ENCODE data around the gene GRB2.

GRB2 gene

GRCh38 chr17:75339971-75340370, 65.5 kb downstream of the GRB2 start:
- H3K27me3 Mint-ChIP-seq: no peaks in the 10 kb centered on the region
- H3K4me1 Mint-ChIP-seq (ENCODE audit: low read depth): peaks cover 92% of the 10 kb centered on the region
- no peaks in the 10 kb centered on the region for H3K9me3 Mint-ChIP-seq
- peak overlapping the region; percentile 15 for H3K4me3 Mint-ChIP-seq
- H3K36me3 Mint-ChIP-seq (ENCODE audit: low read depth): peaks cover 4% of the 10 kb centered on the region
- H3K27ac Mint-ChIP-seq: peak overlapping the region; percentile 9

DNA sequence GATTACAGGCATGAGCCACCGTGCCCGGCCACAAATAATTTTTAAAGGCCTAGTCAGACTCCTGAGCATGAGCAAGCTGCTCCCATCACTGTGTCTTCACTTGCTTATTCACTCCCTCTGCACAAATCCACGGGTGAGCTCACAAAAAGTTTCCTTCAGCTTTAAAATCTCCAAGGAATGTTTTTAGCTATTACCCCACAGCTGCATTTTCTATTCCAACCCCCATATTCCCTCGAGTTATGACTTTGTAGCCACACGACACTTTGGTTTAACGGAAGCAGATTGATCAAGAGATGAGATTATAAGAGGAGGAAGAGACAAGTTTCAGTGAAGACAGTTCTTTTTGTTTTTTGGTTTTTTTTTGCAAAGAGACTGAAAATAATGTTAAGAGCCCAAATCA, 67.1 kb downstream of the GRB2 start:
- no peaks in the 10 kb centered on the region for H3K9me3 Mint-ChIP-seq
- H3K27me3 Mint-ChIP-seq: no peaks in the 10 kb centered on the region
- H3K36me3 Mint-ChIP-seq (ENCODE audit: low read depth): peaks cover 4% of the 10 kb centered on the region
- H3K4me3 Mint-ChIP-seq: peak overlapping the region; percentile 52
- H3K27ac Mint-ChIP-seq: peak overlapping the region; percentile 84
- H3K4me1 Mint-ChIP-seq (ENCODE audit: low read depth): peaks cover 84% of the 10 kb centered on the region

DNA sequence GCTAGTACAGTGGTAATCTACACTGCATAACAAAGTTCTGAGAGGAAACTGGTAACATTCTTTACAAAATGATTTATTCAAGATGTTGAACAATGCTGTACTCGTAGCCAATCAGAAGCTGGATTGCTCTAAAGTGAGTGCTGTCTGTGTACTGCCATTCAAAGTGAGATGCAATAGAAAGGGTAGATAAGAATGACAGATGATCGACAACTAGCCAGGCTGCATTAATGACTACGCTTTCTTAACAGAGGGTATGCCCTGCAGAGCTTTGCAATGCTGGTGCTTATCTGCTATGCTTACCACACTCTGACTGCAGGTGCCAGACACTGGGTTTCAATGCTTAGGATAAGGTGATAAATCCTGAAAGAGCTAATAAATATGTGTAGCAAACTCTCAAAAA, 70.2 kb downstream of the GRB2 start:
- no peak overlapping the region for H3K27ac Mint-ChIP-seq
- H3K9me3 Mint-ChIP-seq: no peaks in the 10 kb centered on the region
- no peak overlapping the region for H3K4me3 Mint-ChIP-seq
- H3K36me3 Mint-ChIP-seq (ENCODE audit: low read depth): peaks cover 23% of the 10 kb centered on the region
- H3K4me1 Mint-ChIP-seq (ENCODE audit: low read depth): peaks cover 79% of the 10 kb centered on the region
- H3K27me3 Mint-ChIP-seq: no peaks in the 10 kb centered on the region

GRCh38 chr17:75334723-75335122, 70.8 kb downstream of the GRB2 start:
- no peak overlapping the region for H3K4me3 Mint-ChIP-seq
- no peaks in the 10 kb centered on the region for H3K27me3 Mint-ChIP-seq
- peaks cover 23% of the 10 kb centered on the region for H3K36me3 Mint-ChIP-seq (ENCODE audit: low read depth)
- no peaks in the 10 kb centered on the region for H3K9me3 Mint-ChIP-seq
- peaks cover 74% of the 10 kb centered on the region for H3K4me1 Mint-ChIP-seq (ENCODE audit: low read depth)
- peak overlapping the region; percentile 81 for H3K27ac Mint-ChIP-seq

GRCh38 chr17:75331671-75332070, 73.8 kb downstream of the GRB2 start:
- Mint-ChIP-seq H3K27ac (no peak overlapping the region), H3K4me3 (no peak overlapping the region), H3K4me1 (ENCODE audit: low read depth) (peaks cover 61% of the 10 kb centered on the region), H3K36me3 (ENCODE audit: low read depth) (peaks cover 36% of the 10 kb centered on the region), H3K27me3 (no peaks in the 10 kb centered on the region), H3K9me3 (no peaks in the 10 kb centered on the region)

DNA sequence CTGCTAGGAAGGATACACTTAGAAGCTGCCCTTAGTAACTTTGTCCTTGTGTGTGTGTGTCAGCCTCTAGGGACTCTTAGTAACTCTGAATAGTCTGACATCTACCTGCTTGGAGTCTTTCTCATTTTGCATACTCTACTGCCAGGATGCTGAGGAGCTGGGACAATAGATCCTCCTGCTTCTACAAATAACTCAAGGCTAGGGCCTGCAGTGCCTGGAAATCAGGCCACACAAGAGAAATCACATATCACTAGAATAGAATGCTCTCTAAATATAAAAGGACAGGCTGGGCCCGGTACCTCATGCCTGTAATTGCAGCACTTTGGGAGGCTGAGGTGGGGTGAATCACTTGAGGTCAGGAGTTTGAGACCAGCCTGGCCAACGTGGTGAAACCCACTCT, 77.7 kb downstream of the GRB2 start:
- peaks cover 48% of the 10 kb centered on the region for H3K36me3 Mint-ChIP-seq (ENCODE audit: low read depth)
- H3K27ac Mint-ChIP-seq: peak overlapping the region; percentile 38

GRCh38 chr17:75326226-75326848, 79.1 kb downstream of the GRB2 start:
- Mint-ChIP-seq H3K4me1 (ENCODE audit: low read depth) (peaks cover 48% of the 10 kb centered on the region), H3K27ac (peak overlapping the region; percentile 82), H3K27me3 (no peaks in the 10 kb centered on the region), H3K4me3 (no peak overlapping the region), H3K9me3 (no peaks in the 10 kb centered on the region), H3K36me3 (ENCODE audit: low read depth) (peaks cover 43% of the 10 kb centered on the region)

More for the DNA sequence above, 77.7 kb downstream of the GRB2 start:
- Mint-ChIP-seq H3K9me3 (no peaks in the 10 kb centered on the region), H3K4me1 (ENCODE audit: low read depth) (peaks cover 61% of the 10 kb centered on the region), H3K27me3 (no peaks in the 10 kb centered on the region), H3K4me3 (no peak overlapping the region)

- H3K36me3 Mint-ChIP-seq (ENCODE audit: low read depth): peaks cover 45% of the 10 kb centered on the region
These were observed 79.7 kb downstream of the GRB2 start for GRCh38 chr17:75325827-75326225.

DNA sequence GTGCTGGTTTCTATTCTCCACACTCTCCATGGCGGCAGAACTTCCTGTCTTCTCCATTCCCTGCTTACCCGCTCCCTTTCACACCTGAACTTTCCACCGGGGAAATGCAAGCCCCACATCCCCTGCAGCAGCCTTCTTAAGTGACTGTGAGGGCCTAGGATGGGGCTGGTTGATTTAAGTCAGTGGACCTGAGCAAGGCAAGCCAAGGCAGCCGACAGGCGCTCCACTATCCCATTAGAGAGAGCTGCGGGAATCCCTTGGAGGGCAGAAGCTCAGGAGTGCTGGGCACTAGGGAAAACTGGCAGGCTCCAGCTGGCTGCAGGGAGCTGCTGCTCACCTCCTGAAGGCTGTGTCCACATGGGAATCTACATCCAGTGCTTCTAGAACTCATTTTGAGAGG, 80.1 kb downstream of the GRB2 start:
- Mint-ChIP-seq H3K27me3 (no peaks in the 10 kb centered on the region), H3K4me3 (no peak overlapping the region), H3K36me3 (ENCODE audit: low read depth) (peaks cover 46% of the 10 kb centered on the region), H3K9me3 (no peaks in the 10 kb centered on the region), H3K27ac (peak overlapping the region; percentile 82), H3K4me1 (ENCODE audit: low read depth) (peaks cover 41% of the 10 kb centered on the region)

More at GRCh38 chr17:75325827-75326225, 79.7 kb downstream of the GRB2 start:
- H3K27me3 Mint-ChIP-seq: no peaks in the 10 kb centered on the region
- H3K4me1 Mint-ChIP-seq (ENCODE audit: low read depth): peaks cover 42% of the 10 kb centered on the region
- no peaks in the 10 kb centered on the region for H3K9me3 Mint-ChIP-seq
- H3K4me3 Mint-ChIP-seq: no peak overlapping the region
- H3K27ac Mint-ChIP-seq: peak overlapping the region; percentile 82

DNA sequence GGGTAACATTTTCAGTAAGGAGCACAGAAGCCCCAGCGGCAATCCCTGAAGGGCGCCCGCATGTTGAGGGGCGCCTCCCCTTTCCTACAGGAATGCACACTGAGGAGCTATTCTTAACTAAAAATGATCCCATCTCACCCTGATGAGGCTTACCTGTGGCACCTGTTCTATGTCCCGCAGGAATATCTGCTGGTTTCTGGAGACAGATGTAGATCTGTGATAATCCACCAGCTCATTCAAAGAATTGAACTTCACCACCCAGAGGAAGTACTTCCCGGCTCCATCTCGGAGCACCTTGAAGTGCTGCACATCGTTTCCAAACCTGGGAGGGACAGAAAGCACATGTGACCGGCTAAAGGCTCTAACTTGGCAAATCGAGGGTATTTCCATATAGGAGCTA, 84.0 kb downstream of the GRB2 start:
- Mint-ChIP-seq H3K27me3 (no peaks in the 10 kb centered on the region), H3K27ac (peak overlapping the region; percentile 55), H3K36me3 (ENCODE audit: low read depth) (peaks cover 55% of the 10 kb centered on the region), H3K4me1 (ENCODE audit: low read depth) (peaks cover 37% of the 10 kb centered on the region), H3K9me3 (no peaks in the 10 kb centered on the region), H3K4me3 (no peak overlapping the region)

DNA sequence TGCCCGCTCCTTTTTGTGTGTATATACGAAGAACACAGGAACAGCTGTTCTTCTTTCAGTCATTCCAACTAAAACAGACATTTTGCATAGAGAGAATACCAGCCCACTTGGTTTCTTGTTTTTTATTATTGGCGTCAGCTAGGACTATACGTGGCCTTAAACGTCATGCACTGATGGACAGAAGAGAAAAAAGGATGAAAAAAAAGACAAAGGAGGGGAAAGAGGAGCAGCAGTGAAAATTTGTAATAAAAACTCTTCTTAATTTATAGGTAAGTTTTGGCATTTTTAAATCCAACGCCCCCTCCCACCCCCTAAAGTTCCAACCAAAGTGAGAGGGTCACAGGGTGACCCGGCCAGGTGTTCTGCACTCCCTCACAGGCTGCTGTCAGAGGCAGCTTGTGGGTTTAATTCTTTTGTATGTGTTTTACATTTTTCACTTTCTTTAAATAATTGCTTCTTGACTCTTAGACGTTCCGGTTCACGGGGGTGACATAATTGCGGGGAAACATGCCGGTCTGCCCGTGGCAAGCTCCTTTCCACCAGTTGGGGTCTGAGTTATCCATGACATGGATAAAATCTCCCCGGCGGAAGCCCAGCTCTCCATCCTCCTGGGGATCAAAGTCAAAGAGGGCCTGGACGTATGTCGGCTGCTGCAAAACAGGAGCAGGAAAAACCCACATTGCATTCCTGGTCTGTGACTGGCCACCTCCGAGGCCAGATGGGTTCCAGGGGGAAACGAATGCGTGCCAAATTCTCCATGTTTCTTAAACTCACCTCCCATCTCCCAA, 85.4 kb downstream of the GRB2 start:
- Mint-ChIP-seq H3K9me3 (no peaks in the 10 kb centered on the region), H3K36me3 (ENCODE audit: low read depth) (peaks cover 52% of the 10 kb centered on the region), H3K27me3 (no peaks in the 10 kb centered on the region), H3K27ac (no peak overlapping the region), H3K4me1 (ENCODE audit: low read depth) (peaks cover 37% of the 10 kb centered on the region), H3K4me3 (no peak overlapping the region)

DNA sequence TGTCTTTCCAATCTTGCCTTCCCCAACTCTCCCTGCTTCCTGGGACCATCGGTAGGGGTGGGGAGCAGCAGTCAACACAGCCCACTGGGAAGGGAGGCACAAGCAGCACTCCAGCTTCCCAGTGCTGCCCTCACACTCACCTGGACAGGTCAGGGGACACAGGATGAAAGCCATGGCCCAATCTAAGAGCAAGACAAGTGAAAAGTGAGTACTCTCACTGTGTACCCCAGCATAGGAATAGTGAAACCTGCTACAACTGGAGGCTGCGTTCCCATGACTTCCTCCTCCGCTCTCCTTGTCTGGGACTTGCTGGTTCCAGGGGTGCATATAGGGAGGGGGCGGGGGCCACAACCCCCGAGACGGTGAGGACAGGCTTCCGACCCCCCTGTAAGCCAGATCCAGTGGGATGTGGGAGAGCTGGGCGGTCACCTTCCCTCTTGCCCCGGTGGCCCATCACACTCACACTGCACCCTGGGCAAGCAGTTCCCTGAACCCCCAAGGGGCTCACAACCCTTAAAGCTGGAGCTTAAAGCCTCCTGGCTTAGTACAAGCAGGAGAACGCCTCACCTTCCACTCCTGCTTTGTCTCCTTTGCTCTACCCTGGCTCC, 86.8 kb downstream of the GRB2 start:
- H3K9me3 Mint-ChIP-seq: no peaks in the 10 kb centered on the region
- H3K4me3 Mint-ChIP-seq: no peak overlapping the region
- H3K27me3 Mint-ChIP-seq: no peaks in the 10 kb centered on the region
- peaks cover 43% of the 10 kb centered on the region for H3K4me1 Mint-ChIP-seq (ENCODE audit: low read depth)
- peak overlapping the region; percentile 29 for H3K27ac Mint-ChIP-seq
- H3K36me3 Mint-ChIP-seq (ENCODE audit: low read depth): peaks cover 46% of the 10 kb centered on the region

DNA sequence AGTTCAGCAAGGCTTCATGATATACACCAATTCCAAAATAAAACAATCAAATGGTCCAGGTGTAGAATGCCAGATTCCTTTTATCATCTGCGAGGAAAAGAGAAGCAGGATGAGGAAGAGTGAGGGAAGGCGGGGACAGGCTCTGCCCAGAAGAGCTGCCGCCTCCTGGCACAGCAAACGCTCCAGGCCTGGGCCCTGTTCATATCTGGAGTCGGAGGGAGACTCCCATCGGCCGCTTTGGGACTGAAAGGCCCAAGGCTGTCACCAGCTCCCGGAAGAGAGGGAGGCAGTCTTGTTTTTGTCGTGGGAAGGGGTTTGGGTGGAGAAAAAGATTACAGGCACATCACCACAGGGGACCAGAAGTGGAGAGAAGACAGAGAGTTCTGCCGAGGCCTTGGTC, 87.3 kb downstream of the GRB2 start:
- Mint-ChIP-seq H3K9me3 (no peaks in the 10 kb centered on the region), H3K4me3 (no peak overlapping the region), H3K27me3 (no peaks in the 10 kb centered on the region), H3K4me1 (ENCODE audit: low read depth) (peaks cover 42% of the 10 kb centered on the region), H3K36me3 (ENCODE audit: low read depth) (peaks cover 42% of the 10 kb centered on the region), H3K27ac (peak overlapping the region; percentile 29)

GRCh38 chr17:75317671-75318070, 87.8 kb downstream of the GRB2 start:
- Mint-ChIP-seq H3K4me1 (ENCODE audit: low read depth) (peaks cover 43% of the 10 kb centered on the region), H3K4me3 (no peak overlapping the region), H3K27ac (peak overlapping the region; percentile 4), H3K36me3 (ENCODE audit: low read depth) (peaks cover 38% of the 10 kb centered on the region), H3K27me3 (no peaks in the 10 kb centered on the region), H3K9me3 (no peaks in the 10 kb centered on the region)

- no peaks in the 10 kb centered on the region for H3K27me3 Mint-ChIP-seq
- H3K27ac Mint-ChIP-seq: peak overlapping the region; percentile 88
These were observed 89.2 kb downstream of the GRB2 start for GRCh38 chr17:75316253-75316652.

More at GRCh38 chr17:75316253-75316652, 89.2 kb downstream of the GRB2 start:
- H3K9me3 Mint-ChIP-seq: no peaks in the 10 kb centered on the region
- H3K4me1 Mint-ChIP-seq (ENCODE audit: low read depth): peaks cover 49% of the 10 kb centered on the region
- peaks cover 31% of the 10 kb centered on the region for H3K36me3 Mint-ChIP-seq (ENCODE audit: low read depth)
- H3K4me3 Mint-ChIP-seq: peak overlapping the region; percentile 20
